ENCODE results near the gene KIF16B.

Gene KIF16B

DNA sequence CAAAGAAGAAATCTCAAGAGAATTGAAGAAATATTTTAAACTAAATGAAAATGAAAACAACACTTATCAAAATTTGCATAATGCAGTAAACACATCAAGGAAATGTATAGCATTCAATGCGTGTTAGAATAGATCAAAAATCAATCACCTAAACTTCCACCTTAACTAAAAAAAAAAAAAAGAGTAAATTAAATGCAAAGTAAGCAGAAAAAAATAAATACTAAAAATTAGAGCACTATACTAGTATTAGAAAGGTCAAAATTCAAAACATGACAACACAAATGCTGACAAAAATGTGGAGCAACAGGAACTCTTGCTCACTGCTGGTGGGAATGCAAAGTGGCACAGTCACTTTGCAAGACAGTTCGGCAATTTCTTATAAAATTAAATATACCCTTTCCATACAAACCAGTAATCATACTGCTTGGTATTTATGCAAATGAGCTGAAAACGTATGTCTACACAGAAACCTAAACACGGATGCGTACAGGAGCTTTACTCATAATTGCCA is 103.8 kb downstream of the KIF16B start:
- no peak for TF ChIP-seq ZNF596 (tag by site-specific recombination; IDR thresholded peaks at IDR 0.05)
- no peak for TF ChIP-seq MYNN (tag by site-specific recombination; IDR thresholded peaks at IDR 0.05; ENCODE audit: borderline replicate concordance)
- no peak for TF ChIP-seq ZBTB20 (tag by site-specific recombination; IDR thresholded peaks at IDR 0.05)
- no peak for TF ChIP-seq ZNF776 (tag by site-specific recombination; IDR thresholded peaks at IDR 0.05; ENCODE audit: borderline replicate concordance)
- TF ChIP-seq ZBTB21 (tag by site-specific recombination; IDR thresholded peaks at IDR 0.05): no peak
- TF ChIP-seq, protein P1, sequence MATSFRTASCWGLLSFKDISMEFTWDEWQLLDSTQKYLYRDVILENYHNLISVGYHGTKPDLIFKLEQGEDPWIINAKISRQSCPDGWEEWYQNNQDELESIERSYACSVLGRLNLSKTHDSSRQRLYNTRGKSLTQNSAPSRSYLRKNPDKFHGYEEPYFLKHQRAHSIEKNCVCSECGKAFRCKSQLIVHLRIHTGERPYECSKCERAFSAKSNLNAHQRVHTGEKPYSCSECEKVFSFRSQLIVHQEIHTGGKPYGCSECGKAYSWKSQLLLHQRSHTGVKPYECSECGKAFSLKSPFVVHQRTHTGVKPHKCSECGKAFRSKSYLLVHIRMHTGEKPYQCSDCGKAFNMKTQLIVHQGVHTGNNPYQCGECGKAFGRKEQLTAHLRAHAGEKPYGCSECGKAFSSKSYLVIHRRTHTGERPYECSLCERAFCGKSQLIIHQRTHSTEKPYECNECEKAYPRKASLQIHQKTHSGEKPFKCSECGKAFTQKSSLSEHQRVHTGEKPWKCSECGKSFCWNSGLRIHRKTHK (tag by site-specific recombination; IDR thresholded peaks at IDR 0.05): no peak
- no peak for TF ChIP-seq KLF10 (tag by site-specific recombination; IDR thresholded peaks at IDR 0.05)
- no peak for TF ChIP-seq ZNF558 (tag by site-specific recombination; IDR thresholded peaks at IDR 0.05)
- TF ChIP-seq ZNF19 (tag by site-specific recombination; IDR thresholded peaks at IDR 0.05; ENCODE audit: low read depth): no peak
- TF ChIP-seq ZNF350 (tag by site-specific recombination; IDR thresholded peaks at IDR 0.05): no peak
- TF ChIP-seq ZNF549 (tag by site-specific recombination; IDR thresholded peaks at IDR 0.05): no peak
- ChIA-PET POLR2A (no interaction called here), CTCF (no interaction called here)

DNA sequence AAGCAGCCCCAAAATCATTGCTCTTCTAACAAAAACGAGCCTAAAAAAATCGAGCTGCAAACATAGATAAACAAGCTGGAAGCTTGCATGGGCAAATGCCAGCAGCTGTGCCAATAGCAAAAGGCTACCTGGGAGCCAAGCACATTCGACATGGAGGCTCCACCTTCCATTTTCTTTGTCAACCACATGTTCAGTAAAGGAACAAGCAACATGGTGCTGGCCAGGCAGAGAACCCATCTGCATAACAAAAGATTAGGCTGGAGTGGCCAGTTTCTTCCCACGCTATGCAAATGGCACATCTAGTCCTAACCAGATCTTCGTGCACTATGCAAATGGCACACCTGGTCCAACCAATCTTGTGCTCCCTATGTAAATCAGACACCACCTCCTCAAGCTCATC is 110.5 kb downstream of the KIF16B start:
- no peak overlapping the region for H3K27ac ChIP-seq (ENCODE audit: extremely low read depth, low read depth, low read length)
- no peaks in the 10 kb centered on the region for H3K36me3 ChIP-seq (ENCODE audit: control insufficient read depth in 2 of 2, insufficient read depth in 1 of 2, low read length in 2 of 2)
- CTCF ChIA-PET: interaction anchor here (0.6 kb wide), 1 partner anchor 689 kb away, joined by 3 read pairs; no protein-coding TSS in a partner anchor
- TF ChIP-seq ZNF362 (tag by site-specific recombination; IDR thresholded peaks at IDR 0.05): no peak
- TF ChIP-seq REST (tag by site-specific recombination; IDR thresholded peaks at IDR 0.05): no peak
- TF ChIP-seq ZBTB48 (tag by site-specific recombination; IDR thresholded peaks at IDR 0.05): no peak
- TF ChIP-seq, protein P2, sequence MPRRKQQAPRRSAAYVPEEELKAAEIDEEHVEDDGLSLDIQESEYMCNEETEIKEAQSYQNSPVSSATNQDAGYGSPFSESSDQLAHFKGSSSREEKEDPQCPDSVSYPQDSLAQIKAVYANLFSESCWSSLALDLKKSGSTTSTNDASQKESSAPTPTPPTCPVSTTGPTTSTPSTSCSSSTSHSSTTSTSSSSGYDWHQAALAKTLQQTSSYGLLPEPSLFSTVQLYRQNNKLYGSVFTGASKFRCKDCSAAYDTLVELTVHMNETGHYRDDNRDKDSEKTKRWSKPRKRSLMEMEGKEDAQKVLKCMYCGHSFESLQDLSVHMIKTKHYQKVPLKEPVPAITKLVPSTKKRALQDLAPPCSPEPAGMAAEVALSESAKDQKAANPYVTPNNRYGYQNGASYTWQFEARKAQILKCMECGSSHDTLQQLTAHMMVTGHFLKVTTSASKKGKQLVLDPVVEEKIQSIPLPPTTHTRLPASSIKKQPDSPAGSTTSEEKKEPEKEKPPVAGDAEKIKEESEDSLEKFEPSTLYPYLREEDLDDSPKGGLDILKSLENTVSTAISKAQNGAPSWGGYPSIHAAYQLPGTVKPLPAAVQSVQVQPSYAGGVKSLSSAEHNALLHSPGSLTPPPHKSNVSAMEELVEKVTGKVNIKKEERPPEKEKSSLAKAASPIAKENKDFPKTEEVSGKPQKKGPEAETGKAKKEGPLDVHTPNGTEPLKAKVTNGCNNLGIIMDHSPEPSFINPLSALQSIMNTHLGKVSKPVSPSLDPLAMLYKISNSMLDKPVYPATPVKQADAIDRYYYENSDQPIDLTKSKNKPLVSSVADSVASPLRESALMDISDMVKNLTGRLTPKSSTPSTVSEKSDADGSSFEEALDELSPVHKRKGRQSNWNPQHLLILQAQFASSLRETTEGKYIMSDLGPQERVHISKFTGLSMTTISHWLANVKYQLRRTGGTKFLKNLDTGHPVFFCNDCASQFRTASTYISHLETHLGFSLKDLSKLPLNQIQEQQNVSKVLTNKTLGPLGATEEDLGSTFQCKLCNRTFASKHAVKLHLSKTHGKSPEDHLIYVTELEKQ (tag by site-specific recombination; IDR thresholded peaks at IDR 0.05; ENCODE audit: borderline replicate concordance): no peak
- TF ChIP-seq ZNF266 (tag by site-specific recombination; IDR thresholded peaks at IDR 0.05; ENCODE audit: low read depth): no peak
- TF ChIP-seq, protein P3, sequence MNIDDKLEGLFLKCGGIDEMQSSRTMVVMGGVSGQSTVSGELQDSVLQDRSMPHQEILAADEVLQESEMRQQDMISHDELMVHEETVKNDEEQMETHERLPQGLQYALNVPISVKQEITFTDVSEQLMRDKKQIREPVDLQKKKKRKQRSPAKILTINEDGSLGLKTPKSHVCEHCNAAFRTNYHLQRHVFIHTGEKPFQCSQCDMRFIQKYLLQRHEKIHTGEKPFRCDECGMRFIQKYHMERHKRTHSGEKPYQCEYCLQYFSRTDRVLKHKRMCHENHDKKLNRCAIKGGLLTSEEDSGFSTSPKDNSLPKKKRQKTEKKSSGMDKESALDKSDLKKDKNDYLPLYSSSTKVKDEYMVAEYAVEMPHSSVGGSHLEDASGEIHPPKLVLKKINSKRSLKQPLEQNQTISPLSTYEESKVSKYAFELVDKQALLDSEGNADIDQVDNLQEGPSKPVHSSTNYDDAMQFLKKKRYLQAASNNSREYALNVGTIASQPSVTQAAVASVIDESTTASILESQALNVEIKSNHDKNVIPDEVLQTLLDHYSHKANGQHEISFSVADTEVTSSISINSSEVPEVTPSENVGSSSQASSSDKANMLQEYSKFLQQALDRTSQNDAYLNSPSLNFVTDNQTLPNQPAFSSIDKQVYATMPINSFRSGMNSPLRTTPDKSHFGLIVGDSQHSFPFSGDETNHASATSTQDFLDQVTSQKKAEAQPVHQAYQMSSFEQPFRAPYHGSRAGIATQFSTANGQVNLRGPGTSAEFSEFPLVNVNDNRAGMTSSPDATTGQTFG (tag by site-specific recombination; IDR thresholded peaks at IDR 0.05; ENCODE audit: borderline replicate concordance): no peak
- no peak for TF ChIP-seq ZBTB7A (tag by site-specific recombination; IDR thresholded peaks at IDR 0.05; ENCODE audit: low read depth)
- H3K9me3 ChIP-seq (ENCODE audit: control insufficient read depth, insufficient read depth, low read depth, low read length): no peaks in the 10 kb centered on the region
- peaks cover 3% of the 10 kb centered on the region for H3K4me1 ChIP-seq (ENCODE audit: control insufficient read depth, insufficient read depth, low read length)
- POLR2A ChIA-PET: no interaction called here
- no peak overlapping the region for H3K4me3 ChIP-seq (ENCODE audit: low read depth, low read length)

More for the DNA sequence above, 103.8 kb downstream of the KIF16B start:
- no peak overlapping the region for H3K4me3 ChIP-seq (ENCODE audit: low read depth, low read length)
- H3K36me3 ChIP-seq (ENCODE audit: control insufficient read depth in 2 of 2, insufficient read depth in 1 of 2, low read length in 2 of 2): peaks cover 0 to 3% of the 10 kb centered on the region in 2 experiments; a peak in 1 of 3 replicates
- no peaks in the 10 kb centered on the region for H3K4me1 ChIP-seq (ENCODE audit: control insufficient read depth, insufficient read depth, low read length)
- H3K9me3 ChIP-seq (ENCODE audit: control insufficient read depth, insufficient read depth, low read depth, low read length): no peaks in the 10 kb centered on the region
- no peak overlapping the region for H3K27ac ChIP-seq (ENCODE audit: extremely low read depth, low read depth, low read length)

Measured in HEK293 (cell line).